DOHH2 (cell line): Measurements from ENCODE around the gene RAD51B.

ENCODE experiments used
- H3F3A ChIP-seq: fragments of 200-600 bp; sonication (generic), shearing (Covaris generic); 2 replicates; pipeline ENCODE4 v1.6.0; 2016; ENCODE audit warnings: antibody characterized with exemption, mild to moderate bottlenecking; ENCODE audit not compliant: control insufficient read depth, insufficient read depth
- H3K27ac ChIP-seq: fragments of 200-600 bp; sonication (generic); 2 replicates; pipeline ENCODE4 v1.5.1; 2014; ENCODE audit warnings: low read depth, mild to moderate bottlenecking, low read length, moderate library complexity
- H3K27me3 ChIP-seq: fragments of 200-600 bp; sonication (generic); 2 replicates; pipeline ENCODE4 v1.6.1; 2014; ENCODE audit warnings: mild to moderate bottlenecking, low read length, mixed read lengths; ENCODE audit not compliant: control insufficient read depth
- H3K36me3 ChIP-seq: fragments of 200-600 bp; sonication (generic); 2 replicates; pipeline ENCODE4 v1.6.1; 2014; ENCODE audit warnings: mild to moderate bottlenecking, low read length, moderate library complexity, mixed read lengths; ENCODE audit not compliant: control insufficient read depth
- H3K4me1 ChIP-seq: fragments of 200-600 bp; sonication (generic); 2 replicates; pipeline ENCODE4 v1.6.1; 2014; ENCODE audit warnings: mild to moderate bottlenecking, low read length, mixed read lengths; ENCODE audit not compliant: control insufficient read depth
- H3K4me2 ChIP-seq: fragments of 200-600 bp; sonication (generic); 2 replicates; pipeline ENCODE4 v1.6.0; 2014; ENCODE audit warnings: mild to moderate bottlenecking, low read length, moderate library complexity
- H3K4me3 ChIP-seq: fragments of 200-600 bp; sonication (generic); 2 replicates; pipeline ENCODE4 v1.5.1; 2014; ENCODE audit warnings: mild to moderate bottlenecking, low read length, mixed read lengths
- H3K79me2 ChIP-seq: fragments of 200-600 bp; sonication (generic); 2 replicates; pipeline ENCODE4 v1.6.1; 2014; ENCODE audit warnings: mild to moderate bottlenecking, low read length, mixed read lengths; ENCODE audit not compliant: control insufficient read depth
- H3K9me2 ChIP-seq: fragments of 200-600 bp; sonication (generic); replicated peaks from 2 replicates; pipeline ENCODE4 v1.6.1; 2014; ENCODE audit warnings: mild to moderate bottlenecking, low read length, mixed read lengths; ENCODE audit not compliant: control insufficient read depth
- H3K9me3 ChIP-seq: fragments of 200-600 bp; sonication (generic); 2 replicates; pipeline ENCODE4 v1.6.1; 2014; ENCODE audit warnings: antibody characterized with exemption, low read length, mixed read lengths; ENCODE audit not compliant: control insufficient read depth, insufficient read depth
- H4K20me1 ChIP-seq: fragments of 200-600 bp; sonication (generic); 2 replicates; pipeline ENCODE4 v1.6.0; 2014; ENCODE audit warnings: low read depth, mild to moderate bottlenecking, antibody characterized with exemption, low read length, moderate library complexity; ENCODE audit not compliant: control insufficient read depth, insufficient read depth
- CTCF ChIP-seq: fragments of 200-600 bp; sonication (generic); IDR thresholded peaks from one replicate; pipeline ENCODE4 v1.5.1; 2014; ENCODE audit warnings: antibody characterized with exemption, mild to moderate bottlenecking, low read depth, low read length; ENCODE audit not compliant: poor library complexity, severe bottlenecking
- EZH2phosphoT487 ChIP-seq: fragments of 200-600 bp; sonication (generic); IDR thresholded peaks from 2 replicates; pipeline ENCODE4 v1.6.1; 2017; ENCODE audit warnings: borderline replicate concordance, mild to moderate bottlenecking, antibody characterized with exemption, low read length, moderate library complexity, mixed read lengths

Gene RAD51B

GRCh38 chr14:68766299-68767247 is 947.0 kb downstream of the RAD51B start:
- H3K4me3 ChIP-seq: no peak overlapping the region
- no peaks in the 10 kb centered on the region for H4K20me1 ChIP-seq
- no peak overlapping the region for H3K27ac ChIP-seq
- no peaks in the 10 kb centered on the region for H3F3A ChIP-seq
- no peaks in the 10 kb centered on the region for H3K27me3 ChIP-seq
- H3K9me3 ChIP-seq: no peaks in the 10 kb centered on the region
- H3K36me3 ChIP-seq: no peaks in the 10 kb centered on the region
- TF ChIP-seq EZH2phosphoT487 (no peak), CTCF (no peak)
- no peaks in the 10 kb centered on the region for H3K4me1 ChIP-seq
- H3K4me2 ChIP-seq: no peak overlapping the region
- no peaks in the 10 kb centered on the region for H3K79me2 ChIP-seq
- no peaks in the 10 kb centered on the region for H3K9me2 ChIP-seq

- TF ChIP-seq EZH2phosphoT487 (no peak), CTCF (no peak)
- Histone ChIP-seq H3K27me3 (no peaks in the 10 kb centered on the region), H3F3A (no peaks in the 10 kb centered on the region), H3K4me1 (no peaks in the 10 kb centered on the region), H3K79me2 (no peaks in the 10 kb centered on the region), H3K36me3 (no peaks in the 10 kb centered on the region), H3K9me2 (no peaks in the 10 kb centered on the region), H3K9me3 (no peaks in the 10 kb centered on the region), H3K4me2 (no peak overlapping the region), H3K4me3 (no peak overlapping the region), H4K20me1 (no peaks in the 10 kb centered on the region), H3K27ac (no peak overlapping the region)
Measured at GRCh38 chr14:68767248-68767645, 947.7 kb downstream of the RAD51B start.

- Histone ChIP-seq H3K79me2 (no peaks in the 10 kb centered on the region), H3K36me3 (no peaks in the 10 kb centered on the region), H3K4me1 (no peaks in the 10 kb centered on the region), H3K4me3 (no peak overlapping the region), H3K9me2 (no peaks in the 10 kb centered on the region), H3K4me2 (no peak overlapping the region), H3K9me3 (no peaks in the 10 kb centered on the region), H4K20me1 (no peaks in the 10 kb centered on the region), H3K27ac (no peak overlapping the region), H3K27me3 (no peaks in the 10 kb centered on the region), H3F3A (no peaks in the 10 kb centered on the region)
- TF ChIP-seq EZH2phosphoT487: no peak
- no peak for TF ChIP-seq CTCF
Measured at GRCh38 chr14:68768316-68768715, 948.7 kb downstream of the RAD51B start.
